Epidermal melanocyte (primary cell): Measurements from ENCODE around the gene ABCC6.
A peak's percentile ranks its signal among the peaks of the same experiment; 100 is the strongest.

ENCODE experiments used
- DNase-seq: peaks from one replicate; pipeline ENCODE4 v3.0.0; 2011; ENCODE audit warnings: low spot score; ENCODE audit not compliant: insufficient read length

The ABCC6 gene

GRCh38 chr16:16143931-16144330, 79.4 kb downstream of the ABCC6 start:
- DNase-seq, result no peak

GRCh38 chr16:16143038-16143763, 80.1 kb downstream of the ABCC6 start:
- DNase-seq, result no peak

- no peak for DNase-seq
Observed at GRCh38 chr16:16141784-16142396, 81.4 kb downstream of the ABCC6 start.

- DNase-seq, result no peak
Observed at GRCh38 chr16:16141141-16141540, 82.2 kb downstream of the ABCC6 start.

GRCh38 chr16:16140537-16140936, 82.8 kb downstream of the ABCC6 start:
- DNase-seq, result no peak

GRCh38 chr16:16139806-16140205, 83.5 kb downstream of the ABCC6 start:
- no peak for DNase-seq

- DNase-seq, result no peak
Observed at GRCh38 chr16:16139061-16139460, 84.2 kb downstream of the ABCC6 start.

GRCh38 chr16:16138034-16138635, 85.2 kb downstream of the ABCC6 start:
- DNase-seq, result no peak

- DNase-seq, result no peak
Observed at GRCh38 chr16:16137110-16137509, 86.2 kb downstream of the ABCC6 start.

GRCh38 chr16:16136588-16136987, 86.7 kb downstream of the ABCC6 start:
- DNase-seq, result no peak

GRCh38 chr16:16133943-16134604, 89.2 kb downstream of the ABCC6 start:
- no peak for DNase-seq

- DNase-seq, result no peak
Observed at GRCh38 chr16:16131659-16132058, 91.6 kb downstream of the ABCC6 start.

GRCh38 chr16:16131204-16131603, 92.1 kb downstream of the ABCC6 start:
- DNase-seq, result no peak

- DNase-seq, result peak; percentile 66
Observed at GRCh38 chr16:16127469-16128116, 95.7 kb downstream of the ABCC6 start.

- no peak for DNase-seq
Observed at GRCh38 chr16:16126896-16127295, 96.4 kb downstream of the ABCC6 start.

- no peak for DNase-seq
Observed at GRCh38 chr16:16124974-16125373, 98.3 kb downstream of the ABCC6 start.

GRCh38 chr16:16124438-16124837, 98.9 kb downstream of the ABCC6 start:
- DNase-seq, result no peak

GRCh38 chr16:16122264-16122663, 101.0 kb downstream of the ABCC6 start:
- DNase-seq, result no peak

- no peak for DNase-seq
Observed at GRCh38 chr16:16121185-16121727, 102.0 kb downstream of the ABCC6 start.

- no peak for DNase-seq
Observed at GRCh38 chr16:16120382-16121184, 102.7 kb downstream of the ABCC6 start.

- no peak for DNase-seq
Observed at GRCh38 chr16:16120044-16120381, 103.3 kb downstream of the ABCC6 start.
